GM21360 (cell line): ENCODE measurements around the gene TMEM30B.
A peak's percentile ranks its signal among the peaks of the same experiment; 100 is the strongest.
"Not testable (repeated sequence)": the region's sequence is repeated elsewhere in the genome, so short reads cannot be mapped to it uniquely, and the experiment has no call there.

Experiments used
- ATAC-seq: cut with Tn5 transposase; IDR thresholded peaks from one replicate; pipeline ENCODE4 v1.9.1; 2021; ENCODE audit warnings: mild to moderate bottlenecking, moderate library complexity; ENCODE audit not compliant: unreplicated experiment

Gene TMEM30B

GRCh38 chr14:61281186-61281947, at the start of gene TMEM30B:
Gene TMEM30B (minus strand): TSS chr14:61281338. CDS start chr14:61281147, 191 bp downstream.
- peak; percentile 11 for ATAC-seq

GRCh38 chr14:61330511-61330910, 49.4 kb upstream of the TMEM30B start:
- peak; percentile 45 for ATAC-seq

- peak; percentile 62 for ATAC-seq
These were observed 48.4 kb upstream of the TMEM30B start for GRCh38 chr14:61329478-61330051.

- no peak for ATAC-seq
These were observed 47.6 kb upstream of the TMEM30B start for GRCh38 chr14:61328626-61329262.

- no peak for ATAC-seq
These were observed 45.7 kb upstream of the TMEM30B start for GRCh38 chr14:61326847-61327246.

- no peak for ATAC-seq
These were observed 45.0 kb upstream of the TMEM30B start for GRCh38 chr14:61326146-61326545.

GRCh38 chr14:61325166-61325565, 44.0 kb upstream of the TMEM30B start:
- no peak for ATAC-seq

GRCh38 chr14:61323970-61324369, 42.8 kb upstream of the TMEM30B start:
- ATAC-seq, result no peak

GRCh38 chr14:61322799-61323290, 41.7 kb upstream of the TMEM30B start:
- peak; percentile 23 for ATAC-seq

GRCh38 chr14:61322011-61322798, 41.1 kb upstream of the TMEM30B start:
- peak; percentile 23 for ATAC-seq

GRCh38 chr14:61321385-61322010, 40.4 kb upstream of the TMEM30B start, which contains the start of gene PRKCH:
Gene PRKCH (plus strand): TSS chr14:61321579. CDS start chr14:61322102, 523 bp downstream.
- ATAC-seq, result peak; percentile 62

GRCh38 chr14:61320806-61321384, 39.8 kb upstream of the TMEM30B start:
- ATAC-seq, result no peak

- ATAC-seq, result not testable (repeated sequence)
These were observed 39.0 kb upstream of the TMEM30B start for GRCh38 chr14:61320170-61320569.

GRCh38 chr14:61319706-61320105, 38.6 kb upstream of the TMEM30B start:
- no peak for ATAC-seq

GRCh38 chr14:61319086-61319485, 37.9 kb upstream of the TMEM30B start:
- ATAC-seq, result no peak

GRCh38 chr14:61315313-61315712, 34.2 kb upstream of the TMEM30B start:
- ATAC-seq, result no peak

- not testable (repeated sequence) for ATAC-seq
These were observed 27.6 kb upstream of the TMEM30B start for GRCh38 chr14:61308701-61309100.

- no peak for ATAC-seq
These were observed 27.1 kb upstream of the TMEM30B start for GRCh38 chr14:61308198-61308597.

- ATAC-seq, result no peak
These were observed 23.6 kb upstream of the TMEM30B start for GRCh38 chr14:61304688-61305087.

- ATAC-seq, result no peak
These were observed 19.6 kb upstream of the TMEM30B start for GRCh38 chr14:61300754-61301153.
